GM18505 (cell line): Measurements from ENCODE around the gene FLT3.
"Not testable (repeated sequence)": the region's sequence is repeated elsewhere in the genome, so short reads cannot be mapped to it uniquely, and the experiment has no call there.

Source experiments
- ATAC-seq: cut with Tn5 transposase; IDR thresholded peaks from one replicate; pipeline ENCODE4 v1.9.1; 2021; ENCODE audit not compliant: unreplicated experiment
- POLR2A ChIP-seq: IDR thresholded peaks from 4 replicates; pipeline ENCODE4 v1.6.1; 2011; ENCODE audit warnings: borderline replicate concordance; ENCODE audit not compliant: insufficient read depth, insufficient read length; ENCODE audit errors: extremely low read depth

Gene FLT3

GRCh38 chr13:28128030-28128429 is 27.7 kb upstream of the FLT3 start:
- no peak for TF ChIP-seq POLR2A
- ATAC-seq, result no peak

GRCh38 chr13:28121224-28121623 is 20.8 kb upstream of the FLT3 start:
- no peak for TF ChIP-seq POLR2A
- no peak for ATAC-seq

GRCh38 chr13:28120317-28120716 is 19.9 kb upstream of the FLT3 start:
- ATAC-seq, result no peak
- no peak for TF ChIP-seq POLR2A

DNA sequence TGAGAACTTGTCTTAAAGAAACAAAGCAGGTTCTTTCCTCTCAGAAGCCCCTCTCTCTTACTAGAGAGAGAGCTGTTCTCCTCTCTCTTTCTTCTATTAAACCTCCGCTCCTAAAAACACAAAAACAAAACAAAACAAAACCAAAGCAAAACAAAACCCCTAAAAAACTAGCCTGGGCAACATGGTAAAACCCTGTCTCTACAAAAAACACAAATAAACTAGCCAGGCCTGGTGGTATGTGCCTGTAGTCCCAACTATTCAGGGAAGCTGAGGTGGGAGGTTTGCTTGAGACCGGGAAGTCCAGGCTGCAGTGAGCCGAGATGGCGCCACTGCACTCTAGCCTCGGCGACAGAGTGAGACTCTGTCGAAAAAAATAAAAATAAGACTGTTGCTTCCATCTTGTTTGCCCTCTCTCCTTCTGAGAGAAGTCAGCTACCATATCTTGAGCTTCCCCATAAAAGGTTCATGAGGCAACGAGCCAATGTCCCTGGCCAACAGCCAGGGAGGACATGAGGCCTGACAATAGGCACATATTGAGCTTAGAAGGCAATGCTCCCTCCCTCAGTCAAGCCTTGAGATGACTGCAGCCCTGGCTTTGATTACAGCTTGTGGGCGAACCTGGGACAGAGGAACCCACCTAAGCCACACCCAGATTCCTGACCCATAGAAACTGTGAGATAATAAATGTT is 17.5 kb upstream of the FLT3 start:
- no peak for ATAC-seq
- TF ChIP-seq POLR2A, result no peak

- ATAC-seq, result no peak
- no peak for TF ChIP-seq POLR2A
These were observed 16.4 kb upstream of the FLT3 start for GRCh38 chr13:28116736-28117135.

- no peak for TF ChIP-seq POLR2A
- no peak for ATAC-seq
These were observed 10.0 kb upstream of the FLT3 start for GRCh38 chr13:28110414-28110813.

GRCh38 chr13:28106976-28107375 is 6.6 kb upstream of the FLT3 start:
- TF ChIP-seq POLR2A, result no peak
- ATAC-seq, result no peak

DNA sequence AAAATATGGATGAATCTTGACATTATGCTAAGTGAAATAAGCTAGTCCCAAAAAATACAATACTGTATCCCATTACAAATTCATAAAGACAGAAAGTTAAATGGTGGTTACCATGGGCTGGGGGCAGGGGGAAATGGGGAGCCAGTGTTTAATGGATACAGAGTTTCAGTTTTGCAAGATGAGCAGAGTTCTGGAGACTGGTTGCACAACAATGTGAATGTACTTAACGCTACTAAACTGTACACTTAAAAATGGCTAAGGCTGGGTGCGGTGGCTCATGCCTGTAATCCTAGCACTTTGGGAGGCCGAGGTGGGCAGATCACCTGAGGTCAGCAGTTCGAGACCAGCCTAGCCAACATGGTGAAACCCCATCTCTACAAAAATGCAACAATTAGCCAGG is 1.5 kb upstream of the FLT3 start:
- ATAC-seq, result not testable (repeated sequence)

DNA sequence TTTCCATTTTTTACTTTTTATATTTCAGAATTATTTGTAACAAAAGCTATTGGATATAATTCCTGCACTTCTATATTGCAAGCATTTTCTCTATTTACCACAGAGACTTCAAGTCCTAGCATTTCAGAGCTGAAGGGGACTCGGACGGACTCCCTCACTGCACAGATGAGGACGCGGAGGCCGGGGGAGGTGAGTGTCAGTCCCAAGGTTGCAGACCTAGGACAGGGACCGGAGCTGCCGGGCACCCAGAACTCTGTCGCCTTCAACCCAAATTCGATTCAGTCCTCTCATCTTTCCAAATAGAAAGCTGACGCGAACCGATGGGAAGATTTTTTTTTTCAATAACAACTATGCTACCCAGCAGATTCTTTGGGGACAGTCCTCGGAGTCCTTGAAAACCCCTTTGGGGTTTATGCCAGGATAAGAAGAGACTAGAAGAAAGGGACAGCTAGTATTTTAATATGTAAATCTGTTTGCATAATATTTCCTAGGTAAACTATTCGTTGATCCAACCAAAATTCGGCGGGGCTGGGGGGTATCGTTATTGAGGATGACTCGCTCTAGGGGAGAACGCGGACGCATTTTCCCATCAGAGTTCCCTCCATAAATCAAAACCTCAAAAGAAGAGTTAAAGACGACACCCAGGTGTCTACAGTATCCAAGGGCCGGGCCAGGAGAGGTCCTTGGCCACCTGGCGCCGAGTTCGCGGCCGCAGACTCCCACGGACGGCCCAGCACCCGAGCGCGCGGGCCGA is 803 bp downstream of the FLT3 start:
- ATAC-seq, result no peak

DNA sequence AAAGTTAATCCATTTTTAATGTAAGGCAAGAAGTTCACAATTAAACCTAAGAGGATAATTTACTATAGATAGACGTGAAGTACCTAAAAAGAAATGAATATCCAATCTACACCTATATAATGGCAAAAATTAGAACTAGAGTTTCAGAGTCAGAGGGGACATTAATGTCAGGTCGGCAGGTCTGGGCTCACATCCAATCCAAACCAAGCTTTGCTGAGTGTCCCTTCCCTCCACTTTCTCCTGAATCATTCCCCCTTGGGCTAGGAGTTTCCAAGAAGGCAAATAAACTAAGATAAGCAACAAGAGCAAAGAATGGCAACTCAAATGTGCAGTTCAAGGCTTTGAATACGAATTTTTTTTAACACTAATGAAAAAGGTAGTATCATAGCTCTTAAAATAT is 2.9 kb downstream of the FLT3 start:
- no peak for TF ChIP-seq POLR2A
- ATAC-seq, result no peak

More for the DNA sequence above, 803 bp downstream of the FLT3 start:
- no peak for TF ChIP-seq POLR2A

DNA sequence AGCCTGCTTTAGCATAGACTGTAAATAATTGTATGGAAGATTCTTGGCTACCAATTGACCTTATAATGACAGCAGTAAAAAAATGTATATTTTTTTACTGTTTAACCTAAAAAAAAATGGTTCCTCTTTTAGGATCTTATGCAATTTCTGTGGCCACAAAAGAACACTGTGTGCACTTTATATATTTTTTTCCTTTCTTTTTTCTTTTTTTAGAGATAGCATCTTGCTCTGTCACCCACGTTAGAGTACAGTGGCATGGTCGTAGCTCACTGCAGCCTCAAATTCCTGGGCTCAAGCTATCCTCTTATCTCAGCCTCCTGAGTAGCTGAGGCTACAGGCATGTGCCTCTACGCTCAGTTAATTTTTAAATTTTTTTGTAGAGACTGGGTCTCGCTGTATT is 6.1 kb downstream of the FLT3 start:
- no peak for TF ChIP-seq POLR2A
- no peak for ATAC-seq

DNA sequence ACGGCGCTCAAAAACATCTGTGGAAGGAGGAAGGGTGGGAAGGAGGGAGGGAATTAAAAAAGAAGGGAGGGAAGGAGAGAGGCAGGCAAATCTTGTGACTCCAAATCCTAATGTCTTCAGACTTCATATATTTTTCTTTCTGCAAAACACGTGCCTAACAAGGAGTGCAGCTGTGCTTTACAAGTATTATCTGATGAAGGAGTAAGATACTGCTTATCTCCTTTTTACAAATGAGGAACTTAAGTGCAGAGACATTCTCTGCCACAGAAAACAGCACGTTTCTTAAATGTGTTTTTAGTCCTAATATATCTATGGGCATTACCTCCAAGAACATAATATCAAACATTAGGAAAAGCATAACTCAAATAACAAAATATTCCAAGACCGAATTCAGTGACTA is 6.5 kb downstream of the FLT3 start:
- no peak for TF ChIP-seq POLR2A
- ATAC-seq, result no peak

DNA sequence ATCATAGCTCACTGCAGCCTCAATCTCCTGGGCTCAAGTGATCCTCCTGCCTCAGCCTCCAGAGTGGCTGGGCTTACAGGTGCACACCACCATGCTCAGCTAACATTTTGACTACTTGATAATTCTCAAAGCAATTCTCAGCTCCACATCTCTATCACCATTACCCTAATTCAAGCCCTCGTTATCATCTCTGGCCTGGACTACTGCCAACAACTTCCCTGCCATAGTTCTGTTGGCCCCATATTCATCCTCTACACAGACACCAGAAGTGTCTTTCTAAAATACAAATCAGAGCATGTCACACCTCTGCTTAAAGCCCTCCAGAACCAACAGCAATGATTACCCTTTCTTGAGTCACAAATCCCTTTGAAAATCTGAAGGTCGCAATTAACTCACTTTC is 7.9 kb downstream of the FLT3 start:
- no peak for TF ChIP-seq POLR2A
- no peak for ATAC-seq

- no peak for ATAC-seq
- TF ChIP-seq POLR2A, result no peak
These were observed 11.3 kb downstream of the FLT3 start for GRCh38 chr13:28089065-28089464.

DNA sequence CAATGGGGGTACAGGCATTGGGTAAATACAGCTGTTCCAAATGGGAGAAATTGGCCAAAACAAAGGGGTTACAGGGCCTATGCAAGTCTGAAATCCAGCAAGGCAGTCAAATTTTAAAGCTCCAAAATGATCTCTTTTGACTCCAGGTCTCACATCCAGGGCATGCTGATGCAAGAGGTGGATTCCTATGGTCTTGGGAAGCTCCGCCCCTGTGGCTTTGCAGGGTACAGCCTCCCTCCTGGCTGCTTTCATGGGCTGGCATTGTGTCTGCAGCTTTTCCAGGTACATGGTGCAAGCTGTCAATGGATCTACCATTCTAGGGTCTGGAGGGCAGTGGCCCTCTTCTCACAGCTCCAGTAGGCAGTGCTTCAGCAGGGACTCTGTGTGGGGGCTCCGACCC is 22.6 kb downstream of the FLT3 start:
- not testable (repeated sequence) for ATAC-seq
